ENCODE data around the gene GK.
"Not testable (repeated sequence)": the region's sequence is repeated elsewhere in the genome, so short reads cannot be mapped to it uniquely, and the experiment has no call there.

Gene GK

DNA sequence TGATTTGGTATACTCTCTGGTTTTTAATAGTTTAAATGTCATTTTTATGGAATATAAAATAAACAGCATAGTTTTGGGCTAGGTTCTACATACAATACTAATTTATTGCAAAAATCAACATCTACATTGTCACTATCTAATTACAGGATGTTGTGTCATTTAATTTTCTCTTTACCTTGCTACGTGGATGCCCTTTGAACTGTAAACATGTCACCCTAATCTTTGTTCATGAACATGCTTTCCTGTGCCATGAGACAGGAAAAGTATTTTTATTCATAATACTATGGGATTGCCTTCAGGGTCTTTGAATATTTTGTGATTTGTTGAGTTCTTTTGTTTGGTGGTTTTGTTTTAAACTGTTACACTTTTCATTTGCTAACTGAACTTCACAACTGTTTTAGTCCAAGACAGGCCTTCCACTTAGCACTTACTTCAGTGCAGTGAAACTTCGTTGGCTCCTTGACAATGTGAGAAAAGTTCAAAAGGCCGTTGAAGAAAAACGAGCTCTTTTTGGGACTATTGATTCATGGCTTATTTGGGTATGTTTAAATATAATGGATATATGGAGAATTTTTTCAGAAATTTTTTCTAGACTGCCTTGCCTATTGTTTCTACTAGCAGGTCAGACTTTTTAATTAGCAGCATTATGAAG, 40.9 kb downstream of the GK start:
- DNase-seq: no peak

DNA sequence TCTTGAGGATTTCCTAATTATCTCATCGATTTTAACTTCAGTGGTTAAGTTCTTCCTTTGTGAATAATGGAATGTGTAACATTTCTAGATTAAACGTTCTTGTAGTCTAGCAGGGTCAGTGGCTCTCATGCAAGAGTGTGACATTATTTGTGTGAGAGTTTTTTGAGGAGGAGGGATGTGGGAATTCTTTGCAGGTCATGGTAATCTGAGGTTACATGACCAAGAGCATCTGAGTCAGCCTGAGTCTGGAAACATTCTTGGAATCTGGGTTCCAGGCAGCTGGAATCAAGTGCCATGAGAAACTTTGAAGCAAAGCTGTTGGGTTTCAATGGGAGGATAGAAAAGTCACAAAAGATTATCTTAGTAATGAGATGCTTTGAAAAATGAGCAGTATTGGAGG, 49.5 kb downstream of the GK start:
- no peak for DNase-seq

DNA sequence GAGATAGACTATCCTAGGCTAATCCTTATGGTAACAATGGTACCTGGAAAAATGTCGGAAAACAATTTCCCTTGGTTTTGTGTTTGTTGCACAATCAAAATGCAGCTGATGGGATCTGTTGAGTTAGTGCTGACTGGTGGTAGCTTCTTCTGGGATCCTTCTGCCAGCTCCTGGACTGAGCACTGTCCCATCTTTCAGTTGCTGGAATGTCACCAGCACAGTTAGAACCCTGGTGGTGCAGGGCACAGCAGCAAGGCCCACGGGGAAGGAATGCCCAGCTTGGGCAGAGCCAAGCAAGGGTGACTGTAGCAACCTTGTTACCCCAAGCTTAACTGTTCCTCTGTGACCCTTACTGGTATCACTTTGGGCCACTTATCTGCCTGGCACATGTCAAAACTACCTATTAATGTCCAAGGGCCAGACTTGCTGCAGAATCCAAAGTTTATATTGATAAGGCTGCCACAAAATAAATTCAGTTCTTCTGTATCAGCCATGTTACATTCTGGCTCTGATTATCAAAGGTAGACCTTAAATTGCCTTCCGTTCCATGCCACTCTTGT, 53.1 kb downstream of the GK start:
- DNase-seq: no peak

- no peak for DNase-seq
Measured at GRCh38 chrX:30712214-30712613, 59.0 kb downstream of the GK start.

DNA sequence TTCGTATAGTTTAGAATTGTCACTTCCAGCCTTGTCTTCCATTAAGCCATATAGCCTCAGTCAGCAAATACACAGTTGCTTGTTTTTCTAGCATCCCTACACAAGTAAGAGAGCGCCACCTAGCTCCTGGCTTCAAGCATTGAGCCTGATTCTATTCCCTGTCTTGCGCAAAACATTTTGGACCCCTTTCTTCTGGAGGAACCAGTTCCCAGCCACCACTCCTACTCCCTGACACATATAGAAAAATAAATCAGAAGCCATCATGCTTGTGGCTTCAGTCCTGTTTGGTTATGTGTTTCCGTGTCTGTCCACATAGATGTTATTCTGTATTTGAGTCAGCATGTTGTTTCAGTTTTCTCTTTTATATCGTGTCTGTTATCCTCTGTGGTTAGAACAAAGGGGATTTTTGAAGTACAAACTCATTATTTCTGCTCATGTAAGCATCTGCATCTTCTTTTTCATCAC, 59.9 kb downstream of the GK start:
- DNase-seq: peak in 26 of 56 donors; percentile 0 to 35 (median 6)

- no peak for DNase-seq
Measured at GRCh38 chrX:30714138-30714537, 60.9 kb downstream of the GK start.

DNA sequence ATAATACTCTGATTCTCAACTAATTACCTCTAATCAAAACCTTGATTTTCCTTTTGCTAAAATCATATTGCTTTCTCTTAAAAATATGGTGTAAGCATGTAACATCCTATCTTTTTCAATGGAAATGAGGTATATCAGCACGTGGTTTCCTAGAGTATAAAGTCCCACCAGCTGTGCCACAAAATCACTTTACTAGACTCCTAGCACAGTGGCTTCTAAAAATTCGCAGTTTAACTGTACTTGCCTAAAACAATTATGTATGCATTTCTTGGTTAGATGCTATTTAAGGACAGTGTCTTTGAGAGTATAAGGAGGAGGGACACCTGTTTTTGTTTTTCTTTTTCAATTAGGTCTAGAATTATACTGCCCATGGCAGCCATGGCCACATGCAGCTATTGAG, 62.8 kb downstream of the GK start:
- DNase-seq: no peak

DNA sequence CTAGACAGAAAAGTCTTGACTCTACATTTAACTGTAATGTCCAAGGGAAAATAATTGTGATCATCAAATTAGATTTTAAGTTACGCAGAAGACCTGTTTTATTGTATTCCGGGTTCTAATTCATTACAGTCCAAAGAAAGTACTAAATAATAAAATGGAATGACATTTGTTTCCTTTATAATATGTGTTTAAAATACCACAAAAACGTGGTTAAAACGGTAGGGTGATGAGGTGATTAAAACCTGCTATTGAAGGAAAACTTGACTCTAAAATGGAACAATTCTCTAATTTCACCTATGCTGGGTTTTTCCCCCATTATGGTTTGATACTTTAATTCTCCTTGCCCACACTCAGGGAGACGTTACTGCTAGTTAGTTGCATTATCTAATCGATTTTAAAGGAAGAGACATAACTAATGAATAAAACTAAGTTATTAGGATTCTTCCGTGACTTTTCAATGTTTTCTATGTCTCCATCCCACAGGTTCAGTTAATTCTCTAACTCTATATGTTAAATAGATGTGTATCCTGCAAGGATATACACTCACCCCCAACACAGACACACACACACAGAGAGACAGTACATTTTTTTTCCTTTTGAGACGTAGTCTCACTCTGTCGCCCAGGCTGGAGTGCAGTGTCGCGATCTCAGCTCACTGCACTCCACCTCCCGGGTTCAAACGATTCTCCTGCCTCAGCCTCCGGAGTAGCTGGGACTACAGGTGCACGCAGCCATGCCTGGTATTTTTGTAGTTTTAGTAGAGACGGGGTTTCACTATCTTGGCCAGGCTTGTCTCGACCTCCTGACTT, 80.8 kb downstream of the GK start:
- DNase-seq: no peak

GRCh38 chrX:30734782-30735181, 81.6 kb downstream of the GK start:
- DNase-seq: no peak

DNA sequence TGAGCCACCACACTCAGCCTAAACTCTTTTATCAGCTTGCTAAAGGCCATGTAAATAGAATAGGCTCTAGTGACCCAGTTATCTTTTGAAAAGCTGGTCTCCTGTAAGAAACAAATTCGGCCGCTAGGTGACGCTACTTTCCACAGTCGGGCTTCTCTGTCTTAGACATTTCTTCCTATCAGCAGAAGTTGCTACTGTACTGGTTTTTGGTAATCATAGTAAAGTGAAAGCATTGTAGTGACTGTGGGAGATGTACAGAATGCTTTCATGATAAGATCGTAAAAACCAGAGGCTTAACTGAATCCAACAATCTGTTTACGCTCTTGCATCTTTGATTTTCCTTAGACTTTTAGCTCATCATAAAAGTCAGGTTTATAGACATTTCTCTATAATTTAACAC, 82.6 kb downstream of the GK start:
- DNase-seq: peak in 18 of 56 donors; percentile 0 to 58 (median 4)

- no peak for DNase-seq
Measured at GRCh38 chrX:30741545-30741944, 88.3 kb downstream of the GK start.

DNA sequence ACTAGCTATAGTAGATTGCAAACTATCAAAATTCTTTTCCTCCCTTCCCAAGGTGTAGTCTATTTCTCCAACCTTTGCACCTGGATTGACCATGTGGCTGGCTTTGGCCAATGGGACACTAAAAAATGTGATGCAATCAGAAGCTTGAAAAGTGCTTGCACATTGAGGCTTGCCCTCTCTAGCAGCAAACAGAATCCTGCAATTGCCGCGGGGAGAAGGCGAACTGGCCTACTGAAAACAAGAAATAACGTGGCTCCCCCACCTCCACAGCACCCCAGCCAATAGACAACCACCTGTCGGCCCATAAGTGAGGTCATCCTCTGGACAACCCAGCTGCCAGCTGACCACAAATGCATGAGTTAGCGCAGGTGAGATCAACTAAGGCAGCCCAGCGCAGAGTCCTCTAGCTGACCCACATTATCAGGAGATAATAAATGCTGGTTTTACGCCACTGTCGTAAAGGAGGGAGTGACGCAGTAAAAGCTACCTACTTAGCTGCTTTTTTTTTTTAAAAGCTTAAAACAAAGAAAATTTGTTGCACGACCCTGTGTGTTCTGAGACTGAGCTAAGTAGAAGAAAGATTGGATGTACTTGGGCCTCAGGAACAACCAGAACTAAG, 95.2 kb downstream of the GK start:
- DNase-seq: no peak

- DNase-seq: no peak
Measured at GRCh38 chrX:30751497-30751896, 98.3 kb downstream of the GK start.

DNA sequence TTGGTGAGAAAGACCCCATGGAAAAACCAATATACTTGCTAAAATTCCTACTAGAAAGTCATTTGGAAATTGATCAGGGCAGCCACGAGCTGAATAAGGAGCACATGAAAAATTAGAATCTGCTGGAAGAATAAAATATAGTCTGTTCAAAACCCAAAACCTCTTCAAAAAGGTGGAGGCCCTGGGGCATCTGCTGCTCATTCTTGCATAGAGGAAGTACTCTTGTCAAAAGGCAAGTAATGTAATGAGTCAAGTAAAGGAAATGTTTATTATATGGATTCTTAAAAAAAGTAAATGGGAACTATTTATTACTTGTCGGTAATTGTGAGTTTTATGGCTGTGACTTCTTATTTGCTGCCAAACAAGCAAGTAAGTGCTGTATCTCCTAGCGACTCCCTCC, 109.5 kb downstream of the GK start:
- DNase-seq: no peak

GRCh38 chrX:30773764-30774163, 120.5 kb downstream of the GK start:
- DNase-seq: not testable (repeated sequence)

DNA sequence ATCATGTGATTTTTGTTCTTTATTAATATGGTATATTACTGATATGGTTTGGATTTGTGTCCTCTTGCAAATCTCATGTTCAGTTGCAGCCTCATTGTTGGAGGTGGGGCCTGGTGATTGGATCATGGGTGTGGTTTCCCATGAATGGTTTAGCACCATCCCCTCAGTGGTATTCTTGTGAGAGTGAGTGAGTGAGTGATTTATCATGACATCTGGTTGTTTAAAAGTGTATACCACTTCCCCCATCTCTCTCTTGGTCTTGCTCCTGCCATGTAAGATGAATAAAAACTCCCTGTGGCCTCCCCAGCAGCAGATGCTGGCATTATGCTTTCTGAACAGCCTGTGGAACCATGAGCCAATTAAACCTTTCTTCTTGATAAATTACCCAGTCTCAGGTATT, 124.4 kb downstream of the GK start:
- DNase-seq: no peak

- DNase-seq: no peak
Measured at GRCh38 chrX:30779453-30780030, 126.3 kb downstream of the GK start.
